Ovary (tissue), 3 donors: ENCODE data around the gene CLIC4.

Experiments used
- EP300 ChIP-seq: sonication (generic); formaldehyde crosslinking; IDR thresholded peaks from one replicate; pipeline ENCODE4 v1.6.1; 2017; ENCODE audit warnings: antibody characterized with exemption
- POLR2A ChIP-seq: fragments of 450-650 bp; IDR thresholded peaks from one replicate; pipeline ENCODE4 v1.6.1; 2017; ENCODE audit warnings: antibody characterized with exemption, mild to moderate bottlenecking, moderate library complexity
- TF ChIP-seq, protein P1 (sequence below), 3 donors: fragments of 450-650 bp in 2 of 3; fragments of 200-600 bp in 1 of 3; IDR thresholded peaks; one replicate each; pipeline versions ENCODE4 v1.5.1 to v1.8.0; 2016 to 2022; ENCODE audit warnings: antibody characterized with exemption in 3 of 3, mild to moderate bottlenecking in 1 of 3
- donor health status: DM: no; HTN: no; CAD: no.

- TF ChIP-seq EP300 (no peak), POLR2A (no peak)
- TF ChIP-seq, protein P1, sequence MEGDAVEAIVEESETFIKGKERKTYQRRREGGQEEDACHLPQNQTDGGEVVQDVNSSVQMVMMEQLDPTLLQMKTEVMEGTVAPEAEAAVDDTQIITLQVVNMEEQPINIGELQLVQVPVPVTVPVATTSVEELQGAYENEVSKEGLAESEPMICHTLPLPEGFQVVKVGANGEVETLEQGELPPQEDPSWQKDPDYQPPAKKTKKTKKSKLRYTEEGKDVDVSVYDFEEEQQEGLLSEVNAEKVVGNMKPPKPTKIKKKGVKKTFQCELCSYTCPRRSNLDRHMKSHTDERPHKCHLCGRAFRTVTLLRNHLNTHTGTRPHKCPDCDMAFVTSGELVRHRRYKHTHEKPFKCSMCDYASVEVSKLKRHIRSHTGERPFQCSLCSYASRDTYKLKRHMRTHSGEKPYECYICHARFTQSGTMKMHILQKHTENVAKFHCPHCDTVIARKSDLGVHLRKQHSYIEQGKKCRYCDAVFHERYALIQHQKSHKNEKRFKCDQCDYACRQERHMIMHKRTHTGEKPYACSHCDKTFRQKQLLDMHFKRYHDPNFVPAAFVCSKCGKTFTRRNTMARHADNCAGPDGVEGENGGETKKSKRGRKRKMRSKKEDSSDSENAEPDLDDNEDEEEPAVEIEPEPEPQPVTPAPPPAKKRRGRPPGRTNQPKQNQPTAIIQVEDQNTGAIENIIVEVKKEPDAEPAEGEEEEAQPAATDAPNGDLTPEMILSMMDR (IDR thresholded peaks at IDR 0.05), result no peak
These were observed 112.4 kb downstream of the CLIC4 start for GRCh38 chr1:24857507-24858133.
